ENCODE measurements around the gene SORBS1. TPM values are rescaled to one million over a fixed set of nuclear protein-coding genes. Genes with fewer than 3 reads are reported as not detected.

The SORBS1 gene
- total and polyA plus RNA-seq, 9 of the 15 experiments (the other 6 are each of a cell fraction or from before 2014, with no cell fraction given) = 2.0 to 13.3 (median 6.5) TPM

- DNase-seq (ENCODE audit: extremely low read depth in 1 of 4, low spot score in 3 of 4) (no peak), FAIRE-seq (no peak), ATAC-seq (no peak)
- no peak overlapping the region for H3K27ac ChIP-seq (ENCODE audit: extremely low read depth, low read depth, low read length)
- H3K27me3 ChIP-seq (ENCODE audit: control insufficient read depth in 2 of 2, insufficient read depth in 2 of 2, low read length in 2 of 2) = no peaks in the 10 kb centered on the region
- no peaks in the 10 kb centered on the region for H3K4me1 ChIP-seq (replicated peaks in 1 of 2; ENCODE audit: control insufficient read depth in 2 of 2, insufficient read depth in 2 of 2, low read length in 2 of 2)
- CTCF ChIA-PET (ENCODE audit: low intra/inter-chr PET ratio) = no interaction called here
- no peaks in the 10 kb centered on the region for H3K36me3 ChIP-seq (ENCODE audit: control insufficient read depth, insufficient read depth, low read length)
- in situ Hi-C loops (cut with MboI) = no loop called here
- H2AFZ ChIP-seq (ENCODE audit: low read depth, low read length) = no peak overlapping the region
- no peak overlapping the region for H3K9ac ChIP-seq (ENCODE audit: insufficient read depth in 1 of 2, low read depth in 2 of 2, low read length in 2 of 2)
- no peaks in the 10 kb centered on the region for H4K20me1 ChIP-seq (replicated peaks; ENCODE audit: control insufficient read depth, insufficient read depth, low read length)
- no peaks in the 10 kb centered on the region for H3K9me1 ChIP-seq (ENCODE audit: control insufficient read depth, insufficient read depth, low read length)
- H3K9me3 ChIP-seq (replicated peaks; ENCODE audit: control insufficient read depth, insufficient read depth, low read depth, low read length) = no peaks in the 10 kb centered on the region
- no peak overlapping the region for H3K4me2 ChIP-seq (ENCODE audit: insufficient read depth, low read length)
- H3K79me2 ChIP-seq (ENCODE audit: control insufficient read depth, insufficient read depth, low read length) = no peaks in the 10 kb centered on the region
- no peak overlapping the region for H3K4me3 ChIP-seq
- intact Hi-C loops (cut with micrococcal nuclease) = no loop called here
- BruUV-seq (replicated peaks) = no TSS peak
- POLR2A ChIA-PET = interaction anchor here (0.6 to 0.7 kb wide), 2 partner anchors 1159 to 1229 kb away, joined by 3 read pairs; no protein-coding TSS in a partner anchor
- no peak for TF ChIP-seq ELF1 (tag; IDR thresholded peaks at IDR 0.05)
- no peak for TF ChIP-seq JUN (IDR thresholded peaks at IDR 0.05; ENCODE audit: borderline replicate concordance, low read depth, low read length)
- no peak for TF ChIP-seq JUN (CRISPR knock-in tag; IDR thresholded peaks at IDR 0.05; ENCODE audit: borderline replicate concordance)
- no peak for TF ChIP-seq ZNF197 (CRISPR knock-in tag; IDR thresholded peaks at IDR 0.05; ENCODE audit: low read depth)
- TF ChIP-seq, protein P1, sequence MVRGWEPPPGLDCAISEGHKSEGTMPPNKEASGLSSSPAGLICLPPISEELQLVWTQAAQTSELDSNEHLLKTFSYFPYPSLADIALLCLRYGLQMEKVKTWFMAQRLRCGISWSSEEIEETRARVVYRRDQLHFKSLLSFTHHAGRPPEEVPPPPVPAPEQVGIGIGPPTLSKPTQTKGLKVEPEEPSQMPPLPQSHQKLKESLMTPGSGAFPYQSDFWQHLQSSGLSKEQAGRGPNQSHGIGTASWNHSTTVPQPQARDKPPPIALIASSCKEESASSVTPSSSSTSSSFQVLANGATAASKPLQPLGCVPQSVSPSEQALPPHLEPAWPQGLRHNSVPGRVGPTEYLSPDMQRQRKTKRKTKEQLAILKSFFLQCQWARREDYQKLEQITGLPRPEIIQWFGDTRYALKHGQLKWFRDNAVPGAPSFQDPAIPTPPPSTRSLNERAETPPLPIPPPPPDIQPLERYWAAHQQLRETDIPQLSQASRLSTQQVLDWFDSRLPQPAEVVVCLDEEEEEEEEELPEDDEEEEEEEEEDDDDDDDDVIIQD (CRISPR knock-in tag; IDR thresholded peaks at IDR 0.05) = no peak
- TF ChIP-seq, protein P2, sequence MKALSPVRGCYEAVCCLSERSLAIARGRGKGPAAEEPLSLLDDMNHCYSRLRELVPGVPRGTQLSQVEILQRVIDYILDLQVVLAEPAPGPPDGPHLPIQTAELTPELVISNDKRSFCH (CRISPR knock-in tag; IDR thresholded peaks at IDR 0.05) = no peak
- TF ChIP-seq, protein P2 (tag; IDR thresholded peaks at IDR 0.05) = no peak
- TF ChIP-seq NCOA2 (IDR thresholded peaks at IDR 0.05; ENCODE audit: partially characterized antibody in 2 of 2) = no peak
- TF ChIP-seq ZBTB8A (IDR thresholded peaks at IDR 0.05; ENCODE audit: partially characterized antibody) = no peak
- TF ChIP-seq HOXB6 (CRISPR knock-in tag; IDR thresholded peaks at IDR 0.05; ENCODE audit: borderline replicate concordance) = no peak
Measured at GRCh38 chr10:95354110-95354509, 207.1 kb downstream of the SORBS1 start.
